Measurements from ENCODE around the gene GSTO2. TPM values are rescaled to one million over a fixed set of nuclear protein-coding genes. Genes with fewer than 3 reads are reported as not detected.

GSTO2 gene
- total RNA-seq, 1 donor from 2014 or later: 0.33 TPM

DNA sequence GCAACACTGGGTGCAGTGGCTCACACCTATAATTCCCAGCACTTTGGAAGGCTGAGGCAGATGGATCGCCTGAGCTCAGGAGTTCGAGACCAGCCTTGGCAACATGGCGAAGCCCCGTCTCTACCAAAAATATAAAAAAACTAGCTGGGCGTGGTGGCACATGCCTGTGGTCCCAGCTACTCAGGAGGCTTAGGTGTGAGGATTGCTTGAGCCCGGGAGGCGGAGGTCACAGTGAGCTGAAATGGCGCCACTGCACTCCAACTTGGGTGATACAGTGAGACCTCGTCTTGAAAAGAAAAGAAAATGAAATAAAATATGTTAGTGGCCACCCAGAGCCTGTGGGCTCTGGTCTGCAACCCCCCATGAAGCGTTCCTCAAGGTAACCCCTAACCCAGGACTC lies 55.9 kb downstream of the GSTO2 start:
- no peak for DNase-seq (ENCODE audit: low read depth, low spot score)

DNA sequence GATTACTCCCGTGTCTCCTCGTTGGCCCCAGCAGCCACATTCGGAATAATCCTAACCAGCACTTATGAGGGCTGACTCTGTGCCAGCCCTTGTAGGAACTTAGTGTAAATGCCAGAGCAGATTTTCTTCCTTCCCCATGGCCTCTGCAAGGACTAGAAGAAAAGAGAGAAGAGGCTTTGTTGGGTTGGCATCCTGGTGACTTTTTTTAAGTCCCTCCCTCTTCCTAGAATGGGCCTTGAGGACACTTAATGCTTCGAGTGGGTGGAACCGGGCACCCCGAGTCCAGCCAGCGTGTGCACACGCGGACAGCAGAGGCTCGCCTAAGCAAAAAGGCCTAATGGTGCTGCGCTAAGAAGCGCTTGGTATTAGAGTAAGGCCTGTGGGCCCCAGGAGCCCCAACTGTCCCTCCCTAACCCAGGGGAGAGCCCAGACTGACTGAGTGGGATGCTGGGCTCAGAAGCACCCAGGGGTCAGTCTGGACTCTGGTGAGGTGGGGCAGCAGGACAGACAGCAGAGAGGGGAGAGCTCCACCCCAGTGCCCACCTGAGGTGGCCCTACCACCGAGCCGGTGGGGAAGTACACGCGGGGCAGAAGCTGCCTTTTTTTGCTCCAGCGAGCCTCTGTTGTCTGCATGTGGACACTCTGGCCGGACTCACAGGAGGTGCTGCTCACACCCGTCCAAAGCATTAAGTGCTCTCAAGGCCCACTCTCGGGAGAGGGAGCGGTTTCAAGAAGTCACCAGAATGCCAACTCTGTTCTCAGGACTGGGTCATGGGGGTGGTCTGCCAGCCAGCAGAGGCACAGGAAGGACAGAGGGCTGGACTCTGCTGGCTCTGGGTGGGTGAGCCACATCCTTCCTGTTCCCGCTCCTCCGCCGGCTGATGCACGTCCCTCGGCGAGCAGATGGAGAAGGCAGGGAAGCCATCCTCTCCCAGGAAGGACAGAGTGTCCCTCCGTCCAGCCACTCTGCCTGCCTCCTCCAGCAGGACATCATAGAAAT lies 56.8 kb downstream of the GSTO2 start:
- no peak for DNase-seq (ENCODE audit: low read depth, low spot score)

DNA sequence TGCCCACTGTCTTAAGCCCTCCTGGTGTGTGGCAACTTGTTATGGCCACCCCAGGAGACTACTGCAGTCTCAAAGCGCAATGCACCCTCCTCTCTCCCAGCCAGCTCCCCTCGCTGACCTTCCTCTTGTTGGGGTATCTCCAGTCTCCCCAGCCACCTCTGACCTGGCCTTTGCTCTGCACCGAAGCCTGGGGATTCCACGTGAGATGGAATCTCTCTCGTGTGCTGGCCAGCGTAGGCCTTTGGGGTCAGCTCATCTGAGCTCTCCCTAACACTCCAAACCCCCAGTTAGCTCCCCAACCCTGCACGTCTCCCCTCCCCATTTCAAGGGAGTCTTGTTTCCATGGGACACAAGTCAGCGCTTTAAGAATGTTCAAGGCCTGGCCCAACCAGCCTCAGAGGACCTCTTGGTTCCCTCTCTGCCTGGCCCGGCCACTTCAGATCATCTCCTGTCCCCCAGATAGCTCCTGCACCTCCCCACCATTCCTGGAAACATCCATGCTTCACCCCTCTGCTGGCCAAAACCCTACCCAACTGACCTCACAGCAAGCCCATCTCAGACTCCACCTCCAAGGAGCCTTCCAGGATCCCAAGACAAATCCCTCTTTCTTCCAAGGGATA lies 58.1 kb downstream of the GSTO2 start:
- DNase-seq (ENCODE audit: low read depth, low spot score): no peak

DNA sequence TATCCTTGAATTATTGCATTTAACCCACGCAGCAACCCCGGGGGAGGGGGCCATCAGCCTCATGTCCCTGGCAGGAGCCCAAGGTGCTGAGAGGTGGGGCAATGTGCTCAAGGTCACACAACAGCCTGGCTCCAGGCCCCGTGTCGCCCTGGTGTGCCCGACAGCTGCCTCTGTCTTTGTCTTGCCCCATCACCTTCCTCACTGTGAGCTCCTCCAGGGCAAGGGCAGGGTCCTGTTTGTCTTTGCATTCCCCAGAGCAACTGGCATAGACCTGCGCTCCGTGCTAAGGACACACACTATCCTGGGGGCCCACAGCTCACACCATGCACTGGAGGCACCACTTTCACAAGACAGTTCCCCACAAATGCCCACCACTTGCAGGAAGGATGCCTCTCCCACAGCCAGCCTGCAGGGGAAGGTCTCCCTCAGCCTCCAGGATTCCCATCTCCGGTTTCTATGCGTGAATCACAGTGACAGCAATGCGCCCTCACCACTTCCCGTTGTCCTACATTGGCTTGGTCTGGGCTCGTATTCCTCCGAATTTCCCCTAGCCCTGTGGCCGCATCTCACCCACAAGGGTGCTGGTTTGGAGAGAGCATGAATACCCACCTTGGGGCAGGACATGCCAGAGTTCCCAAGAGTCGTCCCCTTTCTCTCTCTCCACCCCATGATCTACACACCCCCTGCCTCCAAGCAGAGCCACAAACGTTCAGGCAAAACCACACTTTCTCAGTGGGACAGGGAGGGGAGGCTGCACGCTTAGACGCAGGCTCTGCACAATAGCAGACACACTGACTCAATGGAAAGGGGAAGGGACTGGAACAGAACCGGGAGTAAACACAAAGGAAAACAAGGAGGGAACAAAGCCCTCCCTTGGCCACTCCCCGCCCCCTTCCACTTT lies 59.0 kb downstream of the GSTO2 start:
- peak; percentile 69 for DNase-seq (ENCODE audit: low read depth, low spot score)

DNA sequence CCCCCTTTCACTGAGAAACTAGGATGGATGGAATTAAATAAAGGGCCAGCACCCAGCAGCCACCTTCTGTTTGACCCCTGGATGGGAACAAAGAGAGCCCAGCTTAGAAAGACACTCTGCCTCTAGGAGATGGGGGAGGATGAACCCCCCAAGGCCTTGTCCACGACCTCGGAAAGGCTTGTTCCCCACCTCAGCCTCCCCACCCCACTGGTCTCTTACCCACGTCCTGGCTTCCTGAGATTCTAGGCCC lies 59.6 kb downstream of the GSTO2 start:
- no peak for DNase-seq (ENCODE audit: low read depth, low spot score)

GRCh38 chr10:104328896-104329710 lies 60.1 kb downstream of the GSTO2 start:
- peak; percentile 64 for DNase-seq (ENCODE audit: low read depth, low spot score)

GRCh38 chr10:104329735-104330134 lies 60.8 kb downstream of the GSTO2 start:
- DNase-seq (ENCODE audit: low read depth, low spot score): no peak

DNA sequence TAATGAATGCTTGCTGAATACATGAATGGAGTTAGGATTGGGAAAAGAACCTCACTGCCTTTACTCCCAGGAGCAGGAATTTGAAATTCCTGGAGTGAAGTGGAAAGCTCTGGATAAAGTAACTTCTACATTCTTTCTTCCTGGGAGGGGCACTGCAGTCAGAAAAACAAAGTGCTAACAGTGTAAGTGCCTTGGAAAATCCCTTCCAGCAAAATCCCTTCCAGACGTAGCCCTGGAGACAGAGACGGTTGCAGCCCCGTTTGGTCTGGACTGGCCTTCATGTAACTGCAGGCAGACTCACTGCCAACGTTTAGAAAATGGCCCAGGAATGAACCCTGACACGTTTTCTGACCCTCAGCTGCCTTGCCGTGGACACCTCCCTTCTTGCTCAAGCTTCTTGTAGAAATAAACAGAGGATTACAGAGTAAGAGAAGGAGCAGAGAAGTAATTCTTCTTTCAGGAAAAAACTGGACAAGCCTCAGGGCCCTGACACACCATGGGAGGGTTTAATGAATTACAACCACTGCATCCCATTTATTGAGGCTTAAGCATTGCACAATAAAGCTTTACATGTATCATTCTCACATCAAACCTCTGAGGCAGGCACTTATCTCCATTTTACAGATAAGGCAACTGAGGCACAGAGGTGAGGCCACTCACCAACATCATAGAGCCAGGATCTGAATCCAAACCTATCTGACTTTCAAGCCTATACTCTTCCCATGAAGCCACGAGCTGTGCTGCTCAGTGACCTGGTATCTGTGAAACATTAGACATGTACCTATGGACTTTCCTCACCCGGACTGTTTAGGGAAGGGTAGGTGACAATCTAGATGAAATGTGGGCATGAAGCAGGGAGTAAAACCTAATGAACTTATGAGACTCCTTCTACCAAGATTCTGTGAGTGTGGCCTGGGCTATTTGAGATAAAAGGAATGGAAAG lies 61.5 kb downstream of the GSTO2 start:
- DNase-seq (ENCODE audit: low read depth, low spot score): no peak

- DNase-seq (ENCODE audit: low read depth, low spot score): peak; percentile 71
Observed at GRCh38 chr10:104331208-104331838, 62.3 kb downstream of the GSTO2 start.

- no peak for DNase-seq (ENCODE audit: low read depth, low spot score)
Observed at GRCh38 chr10:104332243-104333031, 63.5 kb downstream of the GSTO2 start.

DNA sequence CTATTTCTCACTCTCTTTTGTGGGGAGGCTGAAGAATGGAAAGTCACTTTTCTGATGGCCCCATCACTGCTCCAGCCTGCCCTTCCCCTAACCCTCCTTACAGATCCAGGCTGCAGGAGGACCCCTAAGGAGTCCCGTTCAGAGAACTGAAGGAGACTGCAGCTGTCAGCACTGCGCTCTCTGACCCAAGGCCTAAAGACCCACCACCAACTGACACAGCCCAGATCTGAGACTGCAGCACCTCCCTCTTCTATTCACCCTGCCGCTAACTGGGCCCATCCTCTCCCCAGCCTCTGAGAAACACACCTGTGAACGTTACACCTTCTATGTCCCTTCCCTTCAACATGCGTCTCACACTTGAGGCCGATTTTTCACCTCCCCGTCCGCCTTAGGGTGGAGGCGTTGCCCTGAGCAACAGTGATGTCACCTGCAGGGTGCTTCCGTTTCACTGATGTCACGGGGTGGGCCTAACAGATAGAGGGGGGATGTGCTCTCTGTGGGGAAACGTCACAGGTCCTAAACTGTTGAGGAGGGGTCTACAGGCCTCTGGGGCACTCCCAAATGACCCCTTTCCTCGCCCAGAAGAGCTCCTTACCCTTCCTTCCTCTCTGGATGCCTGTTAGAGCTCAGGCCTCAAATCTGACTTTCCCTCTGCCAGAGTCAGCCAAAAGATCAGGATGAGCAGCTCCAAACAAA lies 64.2 kb downstream of the GSTO2 start:
- no peak for DNase-seq (ENCODE audit: low read depth, low spot score)

- no peak for DNase-seq (ENCODE audit: low read depth, low spot score)
Observed at GRCh38 chr10:104333728-104334373, 64.9 kb downstream of the GSTO2 start.

DNA sequence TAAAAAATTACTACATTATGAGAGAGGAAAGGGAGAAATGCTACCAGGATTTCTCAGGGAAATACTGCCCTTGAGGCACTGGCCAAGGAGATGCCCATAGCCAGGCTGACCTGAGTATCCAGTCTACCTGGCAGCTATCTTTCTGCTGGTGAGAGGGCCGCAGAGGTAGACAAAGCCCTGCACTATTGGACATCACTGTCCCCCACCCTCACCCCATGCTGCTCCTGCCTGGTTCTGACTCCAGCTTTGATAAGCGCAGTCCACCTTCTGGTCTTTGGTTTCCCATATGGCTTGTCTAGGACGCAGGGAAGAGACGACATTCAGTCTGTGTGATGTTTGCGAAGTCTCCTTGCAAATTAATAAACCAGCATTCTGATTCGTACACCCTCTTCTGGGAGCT lies 65.6 kb downstream of the GSTO2 start:
- DNase-seq (ENCODE audit: low read depth, low spot score): no peak

GRCh38 chr10:104334965-104335650 lies 66.1 kb downstream of the GSTO2 start:
- DNase-seq (ENCODE audit: low read depth, low spot score): no peak

- DNase-seq (ENCODE audit: low read depth, low spot score): no peak
Observed at GRCh38 chr10:104336821-104337467, 68.0 kb downstream of the GSTO2 start.

DNA sequence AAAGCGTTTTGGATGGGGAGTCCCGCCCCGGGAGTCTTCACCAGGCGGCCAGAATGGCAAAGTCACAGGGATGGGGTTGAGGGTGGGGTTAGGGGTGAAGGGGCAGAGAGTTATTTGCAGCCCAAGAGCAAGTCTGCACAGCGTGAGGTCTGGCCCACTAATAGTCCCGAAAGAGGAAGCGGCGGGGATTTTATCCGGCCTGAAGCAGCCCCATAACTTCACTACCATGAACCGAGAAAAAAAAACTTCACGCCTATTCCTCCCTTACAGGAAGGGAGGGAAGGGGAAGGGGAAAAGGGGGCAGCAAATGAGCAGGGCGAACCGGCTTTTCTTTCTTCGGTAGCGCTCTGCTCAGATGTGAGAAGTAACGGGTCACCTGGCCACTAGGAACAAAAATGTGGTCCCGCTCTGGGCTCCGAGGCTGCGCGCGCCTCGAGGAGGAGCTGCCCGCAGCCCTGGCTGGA lies 68.6 kb downstream of the GSTO2 start:
- DNase-seq (ENCODE audit: low read depth, low spot score): no peak
